IMR-90 (cell line): Measurements from ENCODE around the gene MTCH2. TPM values are rescaled to one million over a fixed set of nuclear protein-coding genes. Genes with fewer than 3 reads are reported as not detected.
A peak's percentile ranks its signal among the peaks of the same experiment; 100 is the strongest.

Experiments
- ATAC-seq: fragments of 200-7000 bp; cut with Tn5 transposase; 2 replicates; pipeline ENCODE4 v1.9.1; 2020; ENCODE audit warnings: low read depth, mild to moderate bottlenecking, moderate library complexity
- BruUV-seq: library from RNA; stranded (reverse); fragments of 400-500 nt; replicated peaks from 2 replicates; lab custom pipeline; 2021; lab: Mats Ljungman, UMichigan
- CTCF ChIA-PET: fragments of 300-600 bp; formaldehyde crosslinking; extraction: SDS; loops from one replicate; lab custom pipeline; 2021; ENCODE audit warnings: antibody characterized with exemption; lab: Yijun Ruan, JAX
- POLR2A ChIA-PET: fragments of 300-600 bp; sonication (Branson Sonifier 250); formaldehyde crosslinking; loops from one replicate; lab custom pipeline; 2022; ENCODE audit warnings: antibody characterized with exemption; ENCODE audit not compliant: unreplicated experiment; lab: Charles Lee
- DNase-seq: peaks from one replicate; pipeline ENCODE4 v3.0.0; 2013
- H2AFZ ChIP-seq: replicated peaks from 2 replicates; pipeline ENCODE3; 2013; ENCODE audit warnings: low read length, mild to moderate bottlenecking; ENCODE audit not compliant: poor library complexity
- H2AK5ac ChIP-seq: 2 replicates; pipeline ENCODE4 v1.6.1; 2013; ENCODE audit warnings: low read depth, low read length, inconsistent platforms
- H2AK9ac ChIP-seq: replicated peaks from 2 replicates; pipeline ENCODE3; 2013; ENCODE audit warnings: mild to moderate bottlenecking, low read depth, low read length, moderate library complexity; ENCODE audit not compliant: poor library complexity
- H2BK120ac ChIP-seq: 2 replicates; pipeline ENCODE4 v1.6.1; 2013; ENCODE audit warnings: low read depth, low read length, inconsistent platforms
- H2BK15ac ChIP-seq: 3 replicates; pipeline ENCODE4 v1.6.1; 2013; ENCODE audit warnings: low read depth, low read length, inconsistent platforms
- H2BK20ac ChIP-seq: 2 replicates; pipeline ENCODE4 v1.6.1; 2013; ENCODE audit warnings: low read depth, mild to moderate bottlenecking, inconsistent platforms, low read length, moderate library complexity
- H2BK5ac ChIP-seq: 2 replicates; pipeline ENCODE4 v1.6.1; 2013; ENCODE audit warnings: mild to moderate bottlenecking, low read depth, low read length, inconsistent platforms; ENCODE audit not compliant: poor library complexity, severe bottlenecking
- H3K14ac ChIP-seq: replicated peaks from 2 replicates; pipeline ENCODE4 v1.6.1; 2013; ENCODE audit warnings: low read depth, low read length, inconsistent platforms
- H3K18ac ChIP-seq: 2 replicates; pipeline ENCODE4 v1.6.1; 2013; ENCODE audit warnings: low read depth, low read length, control low read depth
- H3K23ac ChIP-seq: 2 replicates; pipeline ENCODE4 v1.6.1; 2013; ENCODE audit warnings: low read depth, low read length, inconsistent platforms
- H3K27ac ChIP-seq: 2 replicates; pipeline ENCODE4 v1.5.1; 2013; ENCODE audit warnings: mild to moderate bottlenecking, control low read depth, low read length; ENCODE audit not compliant: insufficient read depth
- H3K27me3 ChIP-seq: 2 replicates; pipeline ENCODE4 v1.6.1; 2013; ENCODE audit warnings: low read length; ENCODE audit not compliant: control insufficient read depth, insufficient read depth
- H3K36me3 ChIP-seq: 2 replicates; pipeline ENCODE4 v1.6.1; 2013; ENCODE audit warnings: low read length, mixed read lengths; ENCODE audit not compliant: control insufficient read depth, insufficient read depth
- H3K4ac ChIP-seq: 2 replicates; pipeline ENCODE4 v1.6.1; 2013; ENCODE audit warnings: low read depth, low read length, inconsistent platforms
- H3K4me1 ChIP-seq: 2 replicates; pipeline ENCODE4 v1.6.1; 2013; ENCODE audit warnings: low read length, mixed read lengths; ENCODE audit not compliant: control insufficient read depth, insufficient read depth
- H3K4me2 ChIP-seq: 2 replicates; pipeline ENCODE4 v1.6.1; 2013; ENCODE audit warnings: low read depth, mild to moderate bottlenecking, control low read depth, low read length, moderate library complexity
- H3K4me3 ChIP-seq: 2 replicates; pipeline ENCODE4 v1.5.1; 2013; ENCODE audit warnings: low read depth, mild to moderate bottlenecking, control low read depth, low read length, moderate library complexity; ENCODE audit not compliant: insufficient read depth
- H3K56ac ChIP-seq: 2 replicates; pipeline ENCODE4 v1.6.1; 2013; ENCODE audit warnings: low read length, inconsistent platforms; ENCODE audit not compliant: insufficient read depth; ENCODE audit errors: extremely low read depth
- H3K79me1 ChIP-seq, 2 experiments: 2 replicates each; pipeline ENCODE4 v1.6.1; 2013; ENCODE audit warnings: low read length in 2 of 2, inconsistent platforms in 1 of 2, low read depth in 1 of 2
- H3K9ac ChIP-seq: 2 replicates; pipeline ENCODE4 v1.6.1; 2013; ENCODE audit warnings: low read depth, low read length, control low read depth
- H3K9me1 ChIP-seq: 2 replicates; pipeline ENCODE4 v1.6.1; 2013; ENCODE audit warnings: low read length, inconsistent platforms; ENCODE audit not compliant: insufficient read depth
- H3K9me3 ChIP-seq: 2 replicates; pipeline ENCODE4 v1.6.1; 2013; ENCODE audit warnings: low read length; ENCODE audit not compliant: control insufficient read depth, insufficient read depth
- H4K20me1 ChIP-seq: 2 replicates; pipeline ENCODE4 v1.6.1; 2013; ENCODE audit warnings: low read length, inconsistent platforms; ENCODE audit not compliant: insufficient read depth
- H4K5ac ChIP-seq: 2 replicates; pipeline ENCODE4 v1.6.1; 2013; ENCODE audit warnings: mild to moderate bottlenecking, low read depth, low read length, control low read depth
- H4K8ac ChIP-seq, 2 experiments: 2 replicates each; pipeline ENCODE4 v1.6.1; 2013; ENCODE audit warnings: low read depth in 2 of 2, low read length in 2 of 2, control low read depth in 1 of 2, inconsistent platforms in 1 of 2
- H4K91ac ChIP-seq: 2 replicates; pipeline ENCODE4 v1.6.1; 2013; ENCODE audit warnings: low read depth, low read length, inconsistent platforms; ENCODE audit not compliant: insufficient read depth
- BHLHE40 ChIP-seq: fragments of 150-350 bp; IDR thresholded peaks from 2 replicates; pipeline ENCODE4 v1.6.1; 2016; ENCODE audit warnings: mild to moderate bottlenecking, low read depth, low read length
- CEBPB ChIP-seq: IDR thresholded peaks from 2 replicates; pipeline ENCODE4 v1.6.1; 2012; ENCODE audit warnings: low read depth, low read length, improper control_type of control experiment
- CTCF ChIP-seq: conservative IDR thresholded peaks from 2 replicates; pipeline ENCODE4 v1.5.1; 2012; ENCODE audit warnings: mild to moderate bottlenecking, low read depth, low read length, improper control_type of control experiment
- ELK1 ChIP-seq: fragments of 150-350 bp; IDR thresholded peaks from 2 replicates; pipeline ENCODE4 v1.6.1; 2016; ENCODE audit warnings: low read depth, mild to moderate bottlenecking, low read length, moderate library complexity, borderline replicate concordance
- FOS ChIP-seq: fragments of 150-350 bp; IDR thresholded peaks from 2 replicates; pipeline ENCODE4 v1.6.1; 2016; ENCODE audit warnings: low read depth, low read length
- MAFK ChIP-seq: IDR thresholded peaks from 2 replicates; pipeline ENCODE4 v1.6.1; 2012; ENCODE audit warnings: low read depth, low read length, improper control_type of control experiment
- MAZ ChIP-seq: IDR thresholded peaks from 2 replicates; pipeline ENCODE4 v1.6.1; 2012; ENCODE audit warnings: low read depth, mild to moderate bottlenecking, low read length, improper control_type of control experiment, moderate library complexity, borderline replicate concordance
- MXI1 ChIP-seq: IDR thresholded peaks from 2 replicates; pipeline ENCODE4 v1.6.1; 2012; ENCODE audit warnings: low read depth, mild to moderate bottlenecking, low read length, moderate library complexity, borderline replicate concordance
- NFE2L2 ChIP-seq: fragments of 150-350 bp; IDR thresholded peaks from 2 replicates; pipeline ENCODE4 v1.6.1; 2016; ENCODE audit warnings: low read depth, mild to moderate bottlenecking, low read length
- POLR2A ChIP-seq: IDR thresholded peaks from 2 replicates; pipeline ENCODE4 v1.6.1; 2012; ENCODE audit warnings: mild to moderate bottlenecking, low read depth, low read length
- RAD21 ChIP-seq: IDR thresholded peaks from 2 replicates; pipeline ENCODE4 v1.6.1; 2012; ENCODE audit warnings: low read length, improper control_type of control experiment
- RCOR1 ChIP-seq: IDR thresholded peaks from 2 replicates; pipeline ENCODE4 v1.6.1; 2012; ENCODE audit warnings: mild to moderate bottlenecking, low read length, improper control_type of control experiment; ENCODE audit not compliant: insufficient replicate concordance
- RFX5 ChIP-seq: IDR thresholded peaks from 2 replicates; pipeline ENCODE4 v1.8.0; 2012; ENCODE audit warnings: low read depth, mild to moderate bottlenecking, low read length, moderate library complexity
- SMC3 ChIP-seq: fragments of 150-350 bp; IDR thresholded peaks from 2 replicates; pipeline ENCODE4 v1.6.1; 2016; ENCODE audit warnings: low read depth, mild to moderate bottlenecking, antibody characterized with exemption, low read length, moderate library complexity
- USF2 ChIP-seq: fragments of 150-350 bp; IDR thresholded peaks from 2 replicates; pipeline ENCODE4 v1.6.1; 2017; ENCODE audit warnings: mild to moderate bottlenecking, antibody characterized with exemption, low read length, low read depth
- WGBS, 2 experiments: methylation state at CpG; one replicate each; pipeline versions ENCODE4 v1.1.5 to v1.1.7; 2013; ENCODE audit warnings: missing lambda C conversion rate in 2 of 2; ENCODE audit not compliant: insufficient read length in 1 of 2; ENCODE audit errors: extremely low coverage in 2 of 2; 5-methylcytosine and 5-hydroxymethylcytosine counted together
- dilution Hi-C: fragments of 300-500 bp; cut with HindIII; formaldehyde crosslinking; loops from one replicate; pipeline ENCODE4 v1.14.3; 2018; ENCODE audit warnings: low sequenced_read_pairs; ENCODE audit not compliant: unreplicated experiment
- in situ Hi-C: fragments of 300-500 bp; cut with MboI; formaldehyde crosslinking; loops from 3 replicates; pipeline ENCODE4 v1.14.3; 2019; ENCODE audit warnings: low sequenced_read_pairs, inconsistent platforms, mixed read lengths
- intact Hi-C: fragments of 100-400 bp; cut with micrococcal nuclease; formaldehyde crosslinking; loops from 2 replicates; pipeline ENCODE4 v1.10.0; 2022
- polyA plus RNA-seq, 3 experiments: library from polyadenylated mRNA; depleted of rRNA; stranded (reverse); fragments of >200 nt; gene quantifications; 2 replicates each; pipeline ENCODE4 v1.2.3, GENCODE V29; 2012; ENCODE audit warnings: low replicate concordance in 1 of 3
- total RNA-seq: library from RNA; depleted of rRNA; stranded (reverse); fragments of >200 nt; gene quantifications from 2 replicates; pipeline ENCODE4 v1.2.3, GENCODE V29; 2012

Gene MTCH2
- total and polyA plus RNA-seq, 2 of the 4 experiments (the other 2 are of a cell fraction) = 103 to 163 TPM

- dilution Hi-C loops = no loop called here
- TF ChIP-seq BHLHE40 = no peak
- no peak for TF ChIP-seq RAD21
- TF ChIP-seq MXI1 = no peak
- no peak for TF ChIP-seq SMC3
- TF ChIP-seq RFX5 = no peak
- TF ChIP-seq MAZ = no peak
- TF ChIP-seq CTCF = no peak
- TF ChIP-seq USF2 = no peak
- TF ChIP-seq POLR2A = no peak
- no peak for TF ChIP-seq NFE2L2
- no peak for TF ChIP-seq FOS
- no peak for TF ChIP-seq CEBPB
- no peak for TF ChIP-seq MAFK
- TF ChIP-seq ELK1 = no peak
- no peak for TF ChIP-seq RCOR1
Measured at GRCh38 chr11:47589977-47590861, 52.1 kb downstream of the MTCH2 start.

More at GRCh38 chr11:47589977-47590861, 52.1 kb downstream of the MTCH2 start:
- CTCF ChIA-PET = no interaction called here
- intact Hi-C loops = no loop called here
- no peaks in the 10 kb centered on the region for H3K9me1 ChIP-seq
- peaks cover under 1% of the 10 kb centered on the region for H3K36me3 ChIP-seq
- in situ Hi-C loops = no loop called here
- no peak overlapping the region for H2AK5ac ChIP-seq
- H3K4me1 ChIP-seq = no peaks in the 10 kb centered on the region
- no peak overlapping the region for H3K23ac ChIP-seq
- H3K4ac ChIP-seq = no peak overlapping the region
- no peak overlapping the region for H3K14ac ChIP-seq
- H4K8ac ChIP-seq = no peak overlapping the region; a peak in 1 of 4 replicates
- H3K4me2 ChIP-seq = no peak overlapping the region
- no peak overlapping the region for H2AK9ac ChIP-seq
- peak overlapping the region; percentile 23; the same call in 1 of the 2 replicates for H3K4me3 ChIP-seq
- H4K5ac ChIP-seq = no peak overlapping the region
- no peak overlapping the region for H3K9ac ChIP-seq
- DNase-seq (no peak), ATAC-seq (no peak)
- WGBS, 2 experiments = 38% methylated on average over 75 of the region's 122 CpGs; no CpG with 5 or more reads in 1 of the 2 experiments
- H4K20me1 ChIP-seq = no peaks in the 10 kb centered on the region
- no peak overlapping the region for H3K56ac ChIP-seq
- H4K91ac ChIP-seq = no peak overlapping the region
- H3K27ac ChIP-seq = no peak overlapping the region
- H2AFZ ChIP-seq = peak overlapping the region; percentile 83
- no peaks in the 10 kb centered on the region for H3K79me1 ChIP-seq
- H2BK5ac ChIP-seq = no peak overlapping the region
- H3K9me3 ChIP-seq = peaks cover 3% of the 10 kb centered on the region
- POLR2A ChIA-PET = no interaction called here
- no TSS peak for BruUV-seq
- H3K27me3 ChIP-seq = peaks cover 49% of the 10 kb centered on the region
- H2BK120ac ChIP-seq = no peak overlapping the region
- no peak overlapping the region for H2BK20ac ChIP-seq
- H3K18ac ChIP-seq = no peak overlapping the region
- no peak overlapping the region for H2BK15ac ChIP-seq
